Activated CD8-positive, alpha-beta memory T cell treated with anti-CD3 and anti-CD28 coated beads, Interleukin-2, amount 50 U/mL, for 1 hour (primary cell): ENCODE data around the gene KRTAP1-5.
"Not testable (repeated sequence)": the region's sequence is repeated elsewhere in the genome, so short reads cannot be mapped to it uniquely, and the experiment has no call there.

Source experiments
- DNase-seq: peaks from one replicate; pipeline ENCODE4 v3.0.0-alpha.2; 2020; ENCODE audit errors: extremely low read depth

Gene KRTAP1-5

GRCh38 chr17:41026715-41027471 lies at the start of gene KRTAP1-5:
Gene KRTAP1-5, minus strand, starts transcription at chr17:41027208. Its CDS starts 53 bp downstream, at chr17:41027155.
- DNase-seq, result no peak

- DNase-seq, result no peak
Measured at GRCh38 chr17:41076788-41077187, 49.8 kb upstream of the KRTAP1-5 start.

GRCh38 chr17:41073676-41074075 lies 46.7 kb upstream of the KRTAP1-5 start:
- no peak for DNase-seq

GRCh38 chr17:41071606-41072360 lies 44.8 kb upstream of the KRTAP1-5 start:
- DNase-seq, result no peak

- DNase-seq, result no peak
Measured at GRCh38 chr17:41069031-41069430, 42.0 kb upstream of the KRTAP1-5 start.

- DNase-seq, result no peak
Measured at GRCh38 chr17:41067281-41067680, 40.3 kb upstream of the KRTAP1-5 start.

- DNase-seq, result no peak
Measured at GRCh38 chr17:41065829-41066624, 39.0 kb upstream of the KRTAP1-5 start, which contains the start of gene KRTAP2-4. Gene KRTAP2-4, minus strand, starts transcription at chr17:41065879. Its CDS starts 34 bp downstream, at chr17:41065845.

- not testable (repeated sequence) for DNase-seq
Measured at GRCh38 chr17:41065016-41065689, 38.1 kb upstream of the KRTAP1-5 start.

GRCh38 chr17:41064301-41064700 lies 37.3 kb upstream of the KRTAP1-5 start:
- DNase-seq, result no peak

GRCh38 chr17:41063449-41063848 lies 36.4 kb upstream of the KRTAP1-5 start:
- DNase-seq, result no peak

- no peak for DNase-seq
Measured at GRCh38 chr17:41061964-41062363, 35.0 kb upstream of the KRTAP1-5 start.

- no peak for DNase-seq
Measured at GRCh38 chr17:41060052-41060604, 33.1 kb upstream of the KRTAP1-5 start, which contains the start of gene KRTAP2-3. Gene KRTAP2-3, minus strand, starts transcription at chr17:41060114. Its CDS starts 64 bp downstream, at chr17:41060050.

- not testable (repeated sequence) for DNase-seq
Measured at GRCh38 chr17:41059276-41060051, 32.5 kb upstream of the KRTAP1-5 start.

- DNase-seq, result no peak
Measured at GRCh38 chr17:41058741-41059140, 31.7 kb upstream of the KRTAP1-5 start.

GRCh38 chr17:41057547-41057946 lies 30.5 kb upstream of the KRTAP1-5 start:
- DNase-seq, result no peak

- not testable (repeated sequence) for DNase-seq
Measured at GRCh38 chr17:41055130-41055529, 28.1 kb upstream of the KRTAP1-5 start, which contains the start of gene KRTAP2-2. Gene KRTAP2-2, minus strand, starts transcription at chr17:41055230. Its CDS starts 19 bp downstream, at chr17:41055211.

- DNase-seq, result not testable (repeated sequence)
Measured at GRCh38 chr17:41054556-41054955, 27.5 kb upstream of the KRTAP1-5 start.

- DNase-seq, result no peak
Measured at GRCh38 chr17:41054025-41054424, 27.0 kb upstream of the KRTAP1-5 start.

GRCh38 chr17:41052566-41052965 lies 25.6 kb upstream of the KRTAP1-5 start:
- no peak for DNase-seq

GRCh38 chr17:41049110-41049509 lies 22.1 kb upstream of the KRTAP1-5 start:
- DNase-seq, result no peak
